Ishikawa (cell line): Measurements from ENCODE around the gene TMEM14A.

ENCODE experiments used
- CEBPB ChIP-seq: IDR thresholded peaks from 2 replicates; pipeline ENCODE4 v1.6.1; 2012
- CREB1 ChIP-seq: IDR thresholded peaks from 2 replicates; pipeline ENCODE4 v1.6.1; 2012; ENCODE audit warnings: low read depth
- EGR1 ChIP-seq: IDR thresholded peaks from 2 replicates; pipeline ENCODE4 v1.6.1; 2012
- EP300 ChIP-seq: IDR thresholded peaks from 2 replicates; pipeline ENCODE4 v1.6.1; 2012; ENCODE audit warnings: borderline replicate concordance
- FOXM1 ChIP-seq: IDR thresholded peaks from 2 replicates; pipeline ENCODE4 v1.6.1; 2012; ENCODE audit warnings: low read depth, borderline replicate concordance
- NFIC ChIP-seq: IDR thresholded peaks from 2 replicates; pipeline ENCODE4 v1.6.1; 2012
- RAD21 ChIP-seq: IDR thresholded peaks from 2 replicates; pipeline ENCODE4 v1.6.1; 2012; ENCODE audit warnings: low read depth
- REST ChIP-seq: IDR thresholded peaks from 2 replicates; pipeline ENCODE4 v1.6.1; 2012; ENCODE audit warnings: low read depth, mild to moderate bottlenecking
- TAF1 ChIP-seq: IDR thresholded peaks from 2 replicates; pipeline ENCODE4 v1.6.1; 2012; ENCODE audit warnings: low read depth, mild to moderate bottlenecking
- TCF12 ChIP-seq: IDR thresholded peaks from 2 replicates; pipeline ENCODE4 v1.6.1; 2012; ENCODE audit warnings: low read depth
- TEAD4 ChIP-seq: IDR thresholded peaks from 2 replicates; pipeline ENCODE4 v1.6.1; 2012
- USF1 ChIP-seq: IDR thresholded peaks from 2 replicates; pipeline ENCODE4 v1.6.1; 2012
- YY1 ChIP-seq: IDR thresholded peaks from 2 replicates; pipeline ENCODE4 v1.6.1; 2012; ENCODE audit warnings: low read depth
- ZBTB7A ChIP-seq: IDR thresholded peaks from 2 replicates; pipeline ENCODE4 v1.6.1; 2012; ENCODE audit warnings: low read depth
- TF ChIP-seq, protein P1 (sequence below): IDR thresholded peaks from 2 replicates; pipeline ENCODE4 v1.6.1; 2012

The TMEM14A gene

GRCh38 chr6:52694404-52694803 is 23.5 kb downstream of the TMEM14A start:
- TF ChIP-seq EGR1 (no peak), USF1 (no peak), FOXM1 (no peak), CEBPB (no peak), TAF1 (no peak), TEAD4 (no peak), CREB1 (no peak), EP300 (no peak), REST (no peak), YY1 (no peak), TCF12 (no peak), RAD21 (no peak), NFIC (no peak), ZBTB7A (no peak)
- TF ChIP-seq, protein P1, sequence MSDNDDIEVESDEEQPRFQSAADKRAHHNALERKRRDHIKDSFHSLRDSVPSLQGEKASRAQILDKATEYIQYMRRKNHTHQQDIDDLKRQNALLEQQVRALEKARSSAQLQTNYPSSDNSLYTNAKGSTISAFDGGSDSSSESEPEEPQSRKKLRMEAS = no peak

GRCh38 chr6:52696418-52696817 is 25.5 kb downstream of the TMEM14A start:
- no peak for TF ChIP-seq TCF12
- no peak for TF ChIP-seq ZBTB7A
- no peak for TF ChIP-seq TEAD4
- TF ChIP-seq USF1 = no peak
- no peak for TF ChIP-seq TAF1
- TF ChIP-seq CEBPB = no peak
- TF ChIP-seq FOXM1 = no peak
- TF ChIP-seq CREB1 = no peak
- no peak for TF ChIP-seq REST

- TF ChIP-seq, protein P1 = no peak
- TF ChIP-seq RAD21 = peak; percentile 14; the same call in 1 of the 2 replicates
Measured at GRCh38 chr6:52697903-52698302, 27.0 kb downstream of the TMEM14A start.

GRCh38 chr6:52704060-52704459 is 33.1 kb downstream of the TMEM14A start:
- no peak for TF ChIP-seq EP300
- no peak for TF ChIP-seq NFIC

DNA sequence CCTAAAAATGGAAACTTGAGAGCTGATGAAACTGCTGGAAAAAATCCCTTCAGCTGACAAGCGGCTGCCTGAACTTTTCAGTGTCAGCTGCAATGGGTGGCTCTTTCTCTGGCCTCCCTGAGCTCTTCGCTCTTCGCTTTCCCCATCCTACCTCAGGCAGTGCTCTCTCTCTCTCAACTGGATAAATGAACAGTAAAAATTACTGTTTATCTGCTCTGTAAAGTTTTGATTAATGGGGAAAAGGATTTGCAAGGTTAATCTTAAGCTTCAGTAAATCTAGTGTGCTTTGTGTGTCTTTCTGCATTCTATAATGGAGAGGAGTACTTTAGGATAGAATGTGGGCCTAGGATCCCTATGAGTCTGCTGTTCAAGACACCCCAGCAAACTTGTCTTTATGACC is 35.1 kb downstream of the TMEM14A start:
- TF ChIP-seq YY1 = no peak
- TF ChIP-seq NFIC = no peak
- no peak for TF ChIP-seq RAD21
- TF ChIP-seq REST = no peak
